ENCODE measurements around the gene EVI5.

- TF ChIP-seq CTCF (conservative IDR thresholded peaks at IDR 0.05; ENCODE audit: low read depth, low read length) (no peak), EZH2 (IDR thresholded peaks at IDR 0.05; ENCODE audit: low read length, unreplicated experiment) (no peak), EZH2phosphoT487 (IDR thresholded peaks at IDR 0.05; ENCODE audit: borderline replicate concordance, low read length) (no peak)
Measured at GRCh38 chr1:92503926-92504285, 281.0 kb downstream of the EVI5 start.

All from PC-3 (cell line).